ENCODE data around the gene BGLAP.

GRCh38 chr1:156226116-156226538, 15.9 kb upstream of the BGLAP start:
- TF ChIP-seq CTCF (conservative IDR thresholded peaks at IDR 0.05; ENCODE audit: low read depth, low read length) (no peak), EZH2 (IDR thresholded peaks at IDR 0.05; ENCODE audit: borderline replicate concordance, low read depth, low read length, poor library complexity, severe bottlenecking) (no peak)
